Mesenchymal stem cell (in vitro differentiated cells and primary cell): ENCODE measurements around the gene GPR42. TPM values are rescaled to one million over a fixed set of nuclear protein-coding genes. Genes with fewer than 3 reads are reported as not detected.

ENCODE experiments used
- DNase-seq: peaks from one replicate; pipeline ENCODE4 v3.0.0-alpha.2; 2013
- H2AFZ ChIP-seq: one replicate; pipeline ENCODE4 v1.6.1; 2013; ENCODE audit warnings: low read depth, mild to moderate bottlenecking, control low read depth, inconsistent platforms, low read length, moderate library complexity
- H2AK5ac ChIP-seq: 2 replicates; pipeline ENCODE4 v1.6.1; 2013; ENCODE audit warnings: low read length, moderate library complexity, mild to moderate bottlenecking, inconsistent platforms; ENCODE audit not compliant: severe bottlenecking
- H2BK120ac ChIP-seq: one replicate; pipeline ENCODE4 v1.6.1; 2013; ENCODE audit warnings: low read depth, mild to moderate bottlenecking, inconsistent platforms, low read length, moderate library complexity
- H2BK12ac ChIP-seq, 2 experiments: one replicate each; pipeline ENCODE4 v1.6.1; 2013; ENCODE audit warnings: inconsistent platforms in 2 of 2, low read length in 2 of 2, mild to moderate bottlenecking in 2 of 2, moderate library complexity in 2 of 2, control low read depth in 1 of 2
- H2BK15ac ChIP-seq: one replicate; pipeline ENCODE4 v1.6.1; 2013; ENCODE audit warnings: mild to moderate bottlenecking, low read depth, inconsistent platforms; ENCODE audit not compliant: poor library complexity, severe bottlenecking
- H2BK5ac ChIP-seq: 2 replicates; pipeline ENCODE4 v1.6.1; 2013; ENCODE audit warnings: low read depth, mild to moderate bottlenecking, low read length, control low read depth, inconsistent platforms; ENCODE audit not compliant: poor library complexity, severe bottlenecking
- H3K14ac ChIP-seq, 2 experiments: one replicate each; pipeline ENCODE4 v1.6.1; 2013; ENCODE audit warnings: inconsistent platforms in 2 of 2, low read length in 2 of 2, control low read depth in 1 of 2, mild to moderate bottlenecking in 1 of 2, moderate library complexity in 1 of 2
- H3K18ac ChIP-seq, 2 experiments: one replicate each; pipeline ENCODE4 v1.6.1; 2013; ENCODE audit warnings: inconsistent platforms in 2 of 2, low read length in 2 of 2, control low read depth in 1 of 2, low read depth in 1 of 2, mild to moderate bottlenecking in 1 of 2
- H3K23ac ChIP-seq, 2 experiments: one replicate each; pipeline ENCODE4 v1.6.1; 2013; ENCODE audit warnings: inconsistent platforms in 2 of 2, low read length in 2 of 2, mild to moderate bottlenecking in 2 of 2, moderate library complexity in 2 of 2, control low read depth in 1 of 2
- H3K27ac ChIP-seq: 2 replicates; pipeline ENCODE4 v1.5.1; 2013; ENCODE audit warnings: mild to moderate bottlenecking, moderate library complexity, low read length, control low read depth, inconsistent platforms; ENCODE audit not compliant: poor library complexity, severe bottlenecking
- H3K27me3 ChIP-seq, 2 experiments: 2 replicates each; pipeline versions ENCODE4 v1.6.1 to v1.7.0; 2013; ENCODE audit warnings: low read length in 2 of 2, mild to moderate bottlenecking in 2 of 2, moderate library complexity in 2 of 2, control low read depth in 1 of 2, inconsistent platforms in 1 of 2; ENCODE audit not compliant: control insufficient read depth in 1 of 2, insufficient read depth in 1 of 2
- H3K36me3 ChIP-seq, 2 experiments: 2 replicates each; pipeline versions ENCODE4 v1.6.1 to v1.7.0; 2013; ENCODE audit warnings: low read length in 2 of 2, control low read depth in 1 of 2, inconsistent platforms in 1 of 2, low read depth in 1 of 2, mild to moderate bottlenecking in 1 of 2; ENCODE audit not compliant: insufficient read depth in 2 of 2, control insufficient read depth in 1 of 2
- H3K4ac ChIP-seq, 2 experiments: one replicate each; pipeline ENCODE4 v1.6.1; 2013; ENCODE audit warnings: inconsistent platforms in 2 of 2, low read length in 2 of 2, mild to moderate bottlenecking in 2 of 2, moderate library complexity in 2 of 2, control low read depth in 1 of 2, low read depth in 1 of 2
- H3K4me1 ChIP-seq: 2 replicates; pipeline ENCODE4 v1.6.1; 2013; ENCODE audit warnings: low read depth, low read length, control low read depth; ENCODE audit not compliant: control insufficient read depth, insufficient read depth
- H3K4me2 ChIP-seq: 2 replicates; pipeline ENCODE4 v1.6.1; 2013; ENCODE audit warnings: low read length, mild to moderate bottlenecking, inconsistent platforms; ENCODE audit not compliant: poor library complexity, severe bottlenecking
- H3K4me3 ChIP-seq, 2 experiments: 2 replicates each; pipeline versions ENCODE4 v1.5.1 to v1.7.0; 2013; ENCODE audit warnings: low read length in 2 of 2, mild to moderate bottlenecking in 2 of 2, control low read depth in 1 of 2, low read depth in 1 of 2; ENCODE audit not compliant: insufficient read depth in 1 of 2
- H3K79me1 ChIP-seq: replicated peaks from 2 replicates; pipeline ENCODE4 v1.6.1; 2013; ENCODE audit warnings: mild to moderate bottlenecking, control low read depth, low read length, inconsistent platforms; ENCODE audit not compliant: poor library complexity, severe bottlenecking
- H3K9ac ChIP-seq: 2 replicates; pipeline ENCODE4 v1.7.0; 2013; ENCODE audit warnings: mild to moderate bottlenecking, low read length, moderate library complexity
- H3K9me3 ChIP-seq: 2 replicates; pipeline ENCODE4 v1.7.0; 2013; ENCODE audit warnings: mild to moderate bottlenecking, low read length; ENCODE audit not compliant: control insufficient read depth
- H4K8ac ChIP-seq: one replicate; pipeline ENCODE4 v1.6.1; 2013; ENCODE audit warnings: inconsistent platforms, mild to moderate bottlenecking, low read length, moderate library complexity
- H4K91ac ChIP-seq: one replicate; pipeline ENCODE4 v1.6.1; 2013; ENCODE audit warnings: mild to moderate bottlenecking, low read length, inconsistent platforms
- WGBS: methylation state at CpG from one replicate; pipeline ENCODE4 v1.1.7; 2013; ENCODE audit warnings: mixed read lengths; 5-methylcytosine and 5-hydroxymethylcytosine counted together
- polyA plus RNA-seq, 2 experiments: library from polyadenylated mRNA; stranded (reverse); fragments of 200-250 nt; gene quantifications; one replicate each; pipeline ENCODE4 v1.2.3, GENCODE V29; 2013

Gene GPR42
- 0.06 TPM for polyA plus RNA-seq (2013, experiment 1 of 2)
- polyA plus RNA-seq (2013, experiment 2 of 2): 0.08 TPM

- Histone ChIP-seq H3K4ac (no peak within 1 kb of the TSS), H2BK120ac (no peak within 1 kb of the TSS), H3K4me1 (no peaks in the 10 kb centered on the region), H3K79me1 (no peaks in the 10 kb centered on the region), H3K9me3 (no peaks in the 10 kb centered on the region), H3K14ac (no peak within 1 kb of the TSS), H3K27me3 (peaks cover 0 to 12% of the 10 kb centered on the region in 2 experiments), H3K23ac (no peak within 1 kb of the TSS), H3K18ac (no peak within 1 kb of the TSS), H2BK5ac (no peak within 1 kb of the TSS), H2BK15ac (no peak within 1 kb of the TSS), H4K8ac (no peak within 1 kb of the TSS), H3K9ac (no peak within 1 kb of the TSS), H3K4me3 (no peak within 1 kb of the TSS), H2AK5ac (no peak within 1 kb of the TSS), H3K36me3 (no peaks in the 10 kb centered on the region), H3K27ac (no peak within 1 kb of the TSS), H3K4me2 (no peak within 1 kb of the TSS), H2AFZ (no peak within 1 kb of the TSS), H4K91ac (no peak within 1 kb of the TSS), H2BK12ac (no peak within 1 kb of the TSS)
- no peak for DNase-seq
- 82% methylated on average over 3 of the region's 8 CpGs for WGBS
These were observed at the start of gene GPR42 for GRCh38 chr19:35370722-35371121. Gene GPR42, plus strand, starts transcription at chr19:35371068. Its CDS starts 292 bp downstream, at chr19:35371360.

- DNase-seq: no peak
- H2AFZ ChIP-seq: no peak overlapping the region
- WGBS: 80% methylated on average over 1 of the region's 2 CpGs
- H3K9ac ChIP-seq: no peak overlapping the region
- H3K14ac ChIP-seq: no peak overlapping the region
- H3K23ac ChIP-seq: no peak overlapping the region
- H3K18ac ChIP-seq: no peak overlapping the region
- no peak overlapping the region for H2AK5ac ChIP-seq
- no peaks in the 10 kb centered on the region for H3K36me3 ChIP-seq
- no peak overlapping the region for H3K4ac ChIP-seq
- H3K4me3 ChIP-seq: no peak overlapping the region
- no peak overlapping the region for H3K4me2 ChIP-seq
- no peaks in the 10 kb centered on the region for H3K79me1 ChIP-seq
- no peak overlapping the region for H4K91ac ChIP-seq
- peaks cover 5% of the 10 kb centered on the region for H3K9me3 ChIP-seq
- no peak overlapping the region for H3K27ac ChIP-seq
- no peak overlapping the region for H2BK12ac ChIP-seq
- peaks cover 5% of the 10 kb centered on the region for H3K4me1 ChIP-seq
- H4K8ac ChIP-seq: no peak overlapping the region
- no peak overlapping the region for H2BK120ac ChIP-seq
- H3K27me3 ChIP-seq: peaks cover 0 to under 1% of the 10 kb centered on the region in 2 experiments
- H2BK5ac ChIP-seq: no peak overlapping the region
- no peak overlapping the region for H2BK15ac ChIP-seq
These were observed 49.6 kb upstream of the GPR42 start for GRCh38 chr19:35321291-35321690.

- no peak overlapping the region for H3K14ac ChIP-seq
- DNase-seq: no peak
- H3K9ac ChIP-seq: no peak overlapping the region
- H2BK5ac ChIP-seq: no peak overlapping the region
- H3K9me3 ChIP-seq: peaks cover 5% of the 10 kb centered on the region
- H3K23ac ChIP-seq: no peak overlapping the region
- no peak overlapping the region for H2AFZ ChIP-seq
- H3K27me3 ChIP-seq: peaks cover 3 to 5% of the 10 kb centered on the region in 2 experiments
- H3K4me1 ChIP-seq: peaks cover 5% of the 10 kb centered on the region
- no peak overlapping the region for H3K4me3 ChIP-seq
- no peak overlapping the region for H3K27ac ChIP-seq
- no peak overlapping the region for H2BK15ac ChIP-seq
- no peaks in the 10 kb centered on the region for H3K36me3 ChIP-seq
- no peak overlapping the region for H2BK12ac ChIP-seq
- H3K4ac ChIP-seq: no peak overlapping the region
- H2BK120ac ChIP-seq: no peak overlapping the region
- H3K4me2 ChIP-seq: no peak overlapping the region
- H4K8ac ChIP-seq: no peak overlapping the region
- H4K91ac ChIP-seq: no peak overlapping the region
- no peak overlapping the region for H3K18ac ChIP-seq
- H3K79me1 ChIP-seq: no peaks in the 10 kb centered on the region
- WGBS: 93% methylated on average over 6 of the region's 9 CpGs
- no peak overlapping the region for H2AK5ac ChIP-seq
These were observed 48.9 kb upstream of the GPR42 start for GRCh38 chr19:35322014-35322413.

- Histone ChIP-seq H2BK5ac (no peak overlapping the region), H2AK5ac (no peak overlapping the region), H3K9ac (no peak overlapping the region), H2AFZ (no peak overlapping the region), H3K9me3 (no peaks in the 10 kb centered on the region), H3K4ac (no peak overlapping the region), H4K8ac (no peak overlapping the region), H3K27ac (no peak overlapping the region), H3K4me1 (no peaks in the 10 kb centered on the region), H3K23ac (no peak overlapping the region), H3K79me1 (no peaks in the 10 kb centered on the region), H3K27me3 (peaks cover 13 to 30% of the 10 kb centered on the region in 2 experiments), H3K36me3 (no peaks in the 10 kb centered on the region), H2BK12ac (no peak overlapping the region), H3K4me3 (no peak overlapping the region), H2BK120ac (no peak overlapping the region), H3K4me2 (no peak overlapping the region), H3K14ac (peak overlapping the region in 1 of 2 experiments; percentile 65), H3K18ac (no peak overlapping the region), H4K91ac (no peak overlapping the region), H2BK15ac (no peak overlapping the region)
- DNase-seq: no peak
- 62% methylated on average over 2 of the region's 4 CpGs for WGBS
These were observed 43.2 kb upstream of the GPR42 start for GRCh38 chr19:35327642-35328041.
